Hair follicular keratinocyte (primary cell): ENCODE results near the gene EXOC1L. TPM values are rescaled to one million over a fixed set of nuclear protein-coding genes. Genes with fewer than 3 reads are reported as not detected.

Experiments used
- total RNA-seq: library from RNA; depleted of rRNA; stranded (reverse); fragments of >200 nt; gene quantifications from 2 replicates; pipeline ENCODE4 v1.2.3, GENCODE V29; 2015

EXOC1L gene, protein sequence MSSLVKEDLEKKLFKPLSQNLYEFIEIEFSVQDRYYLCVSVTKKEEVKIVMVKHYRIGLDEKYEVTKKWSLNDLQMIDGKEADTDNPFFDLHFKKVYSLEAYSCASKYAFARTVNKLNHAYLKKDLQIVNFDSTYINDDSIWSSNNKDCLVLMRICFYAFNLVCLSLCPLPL
- not detected in 2 replicates for total RNA-seq

DNA sequence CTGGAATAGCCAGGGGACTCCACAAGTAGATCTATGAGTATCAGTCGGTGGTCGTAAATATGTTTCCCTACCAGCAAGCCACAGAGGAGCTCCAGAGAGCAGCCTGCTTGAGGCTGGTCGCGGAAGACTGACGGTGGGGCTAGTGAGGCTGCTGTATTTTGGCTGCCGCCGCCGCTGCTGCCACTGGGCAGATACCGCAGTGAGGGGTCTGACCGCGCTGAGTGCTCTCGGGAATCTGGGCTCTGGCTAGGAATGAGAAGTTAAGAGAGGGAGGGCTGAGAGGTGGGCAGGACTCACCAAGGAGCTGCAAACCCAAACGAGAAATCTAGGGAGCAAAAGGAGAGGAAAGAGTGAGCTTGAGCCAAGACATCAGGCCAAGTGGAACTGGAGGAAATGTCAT, at the start of gene EXOC1L:
TSS of gene EXOC1L (plus strand) at position 157 of the 400 bp plus-strand sequence. CDS start at position 394, 237 bp downstream.

DNA sequence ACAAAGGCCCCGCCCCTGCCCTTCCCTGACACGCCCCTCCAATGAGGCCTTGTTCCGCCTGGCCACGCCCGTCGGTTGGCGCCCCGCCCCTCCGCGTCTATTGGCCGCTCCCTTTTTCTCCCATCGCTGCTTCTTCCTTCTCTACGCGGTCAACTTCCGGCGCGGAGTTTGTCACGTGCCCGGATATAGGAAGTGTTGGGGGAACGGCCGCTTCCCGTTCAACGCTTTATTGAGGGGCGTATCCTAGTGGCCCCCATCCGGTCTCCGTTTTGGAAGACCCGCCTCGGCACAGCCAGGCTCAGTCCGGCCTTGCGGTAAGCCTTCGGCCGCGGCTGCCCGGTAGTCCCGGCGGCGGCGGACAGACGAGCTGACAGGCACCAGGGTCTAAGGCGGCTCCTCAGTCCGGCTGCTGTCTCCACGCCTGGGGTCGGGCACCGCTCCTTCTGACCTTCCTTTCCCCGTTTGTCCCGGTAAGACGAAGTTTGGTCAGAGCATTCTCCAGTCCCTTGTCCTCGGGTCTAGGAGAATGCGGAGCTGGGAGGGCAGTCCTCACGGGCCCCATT, 34.0 kb downstream of the EXOC1L start, which contains the start of gene EXOC1:
TSS of gene EXOC1 (plus strand) at position 165 of the 563 bp plus-strand sequence. CDS start 4,676 bp downstream, outside the sequence.

Other genes with a start within 250 kb of the EXOC1L start
- gene PDCL2, start 227.5 kb upstream of the EXOC1L start, total RNA-seq: not detected in 2 replicates
- 0.78 and 3.8 TPM in 2 replicates for gene NMU, start 183.5 kb upstream of the EXOC1L start, total RNA-seq
- gene EXOC1, start 33.9 kb downstream of the EXOC1L start, total RNA-seq: 17.8 and 24.5 TPM in 2 replicates
- 2.1 and 4.3 TPM in 2 replicates for gene CEP135, start 129.2 kb downstream of the EXOC1L start, total RNA-seq